Fibroblast of gingiva (primary cell): ENCODE measurements around the gene CCL17.
"Not testable (repeated sequence)": the region's sequence is repeated elsewhere in the genome, so short reads cannot be mapped to it uniquely, and the experiment has no call there.

ENCODE experiments used
- DNase-seq: peaks from one replicate; pipeline ENCODE4 v3.0.0-alpha.2; 2011; ENCODE audit warnings: low read depth

Gene CCL17

DNA sequence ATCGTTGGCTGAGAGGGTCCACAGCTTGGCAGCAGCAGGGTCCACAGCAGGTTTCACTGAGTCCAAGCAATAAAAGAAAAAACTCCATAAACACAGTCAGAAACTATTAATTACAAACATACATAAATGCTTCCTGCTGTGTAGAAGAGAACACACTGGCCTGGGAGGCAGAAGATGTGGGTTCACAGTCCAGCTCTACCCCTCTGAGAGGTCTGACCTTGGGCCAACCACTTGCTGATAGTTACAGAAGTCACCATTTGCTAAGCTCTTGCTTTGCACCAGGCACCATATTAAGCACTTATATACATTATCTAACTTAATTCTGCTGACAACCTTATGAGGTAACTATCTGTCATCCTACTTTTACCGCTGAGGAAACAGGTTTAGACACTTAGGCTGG, 27.9 kb downstream of the CCL17 start:
- no peak for DNase-seq

DNA sequence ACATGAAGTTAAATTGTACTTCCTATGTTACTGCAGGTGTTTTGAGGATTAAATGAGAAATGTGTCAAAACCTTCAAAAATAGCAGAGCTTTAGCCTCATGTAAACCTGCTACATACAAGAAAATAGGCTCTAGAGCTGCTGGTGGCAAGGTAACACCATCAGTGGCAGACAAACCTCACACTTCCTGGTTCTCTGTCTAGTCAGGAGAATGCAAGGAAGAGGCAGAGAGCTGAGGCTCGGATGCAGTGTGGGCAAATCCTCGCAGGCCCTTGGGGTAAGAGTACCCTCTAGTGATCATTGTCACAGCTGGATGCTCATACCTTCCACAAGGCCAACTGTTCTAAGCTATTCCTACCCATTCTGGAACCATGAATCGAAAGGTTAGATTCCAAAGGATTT, 28.4 kb downstream of the CCL17 start:
- DNase-seq: no peak

DNA sequence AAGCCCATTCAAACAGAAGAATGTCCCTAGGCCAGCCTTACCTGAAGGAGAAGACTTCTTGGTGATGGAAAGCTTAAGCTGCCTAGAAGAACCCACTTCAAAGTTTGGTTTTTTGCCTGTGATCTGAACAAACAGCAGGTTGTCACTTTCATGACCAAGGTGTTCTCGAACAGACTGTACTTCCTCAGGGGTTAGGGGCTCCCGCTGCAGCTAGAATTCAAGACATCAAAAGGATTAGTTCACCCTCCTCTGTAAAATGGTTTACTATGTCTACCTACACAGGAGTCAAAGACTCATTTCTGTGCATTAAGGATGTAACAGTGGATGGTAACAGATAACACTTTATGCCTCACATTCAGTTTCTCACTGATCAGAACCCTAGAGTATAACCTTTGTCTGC, 29.4 kb downstream of the CCL17 start:
- DNase-seq: no peak

GRCh38 chr16:57435838-57436237, 31.3 kb downstream of the CCL17 start:
- no peak for DNase-seq

GRCh38 chr16:57439947-57440346, 35.4 kb downstream of the CCL17 start:
- not testable (repeated sequence) for DNase-seq

DNA sequence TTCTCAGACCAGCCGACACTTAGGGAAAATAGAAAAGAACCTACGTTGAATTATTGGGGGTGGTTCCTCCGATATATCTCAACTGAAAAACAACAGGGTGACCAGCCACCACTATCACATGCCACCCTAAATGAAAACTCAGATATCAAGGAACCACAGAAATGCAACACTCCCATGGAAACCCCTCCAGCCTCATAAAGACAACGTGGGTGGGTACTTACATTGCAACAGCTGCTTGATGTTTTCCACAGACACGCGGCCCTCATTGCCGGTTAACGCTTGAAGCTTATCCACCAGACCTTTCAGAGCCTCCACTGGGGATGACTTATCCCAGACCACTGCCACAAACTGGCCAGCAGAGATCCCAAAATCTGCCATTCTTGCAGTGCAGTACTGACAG, 36.0 kb downstream of the CCL17 start:
- not testable (repeated sequence) for DNase-seq

DNA sequence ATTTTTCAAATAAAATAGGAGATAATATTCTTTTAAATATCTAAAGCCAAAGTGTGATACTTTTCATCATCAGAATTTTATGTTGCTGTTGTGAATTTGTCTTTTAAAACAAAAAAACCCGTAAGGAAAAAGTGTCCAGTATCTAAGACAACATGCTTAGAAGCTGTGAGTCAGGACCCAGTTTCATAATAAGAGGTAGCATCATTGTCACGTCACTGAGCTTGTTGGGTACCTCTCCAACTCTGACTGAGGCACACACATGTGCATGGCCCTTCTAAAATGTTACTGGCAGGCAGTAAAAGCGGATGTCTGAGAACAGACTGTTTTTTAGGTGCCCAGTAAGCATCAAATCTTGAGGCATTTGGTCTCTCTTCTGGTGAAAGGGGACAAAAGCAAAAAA, 40.1 kb downstream of the CCL17 start:
- peak; percentile 60 for DNase-seq

DNA sequence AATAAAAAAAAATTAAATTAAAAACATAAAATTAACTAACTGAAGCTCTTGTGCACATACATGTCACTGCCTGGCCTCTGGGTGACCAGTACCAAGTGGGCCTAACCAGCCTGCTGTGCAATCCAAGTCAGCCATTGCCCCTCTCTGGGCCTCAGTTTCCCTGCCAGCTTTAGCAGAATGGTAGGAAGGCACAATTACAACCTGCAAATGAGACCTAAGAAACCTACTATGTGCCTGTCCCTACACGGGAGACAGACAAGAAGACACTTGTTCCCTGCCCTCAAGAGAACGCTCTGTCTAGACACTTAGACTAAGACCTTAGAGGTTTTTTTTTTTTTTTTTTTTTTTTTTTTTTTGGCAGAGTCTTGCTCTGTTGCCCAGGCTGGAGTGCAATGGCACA, 40.9 kb downstream of the CCL17 start:
- no peak for DNase-seq

GRCh38 chr16:57446531-57447185, 42.1 kb downstream of the CCL17 start:
- peak; percentile 27 for DNase-seq

DNA sequence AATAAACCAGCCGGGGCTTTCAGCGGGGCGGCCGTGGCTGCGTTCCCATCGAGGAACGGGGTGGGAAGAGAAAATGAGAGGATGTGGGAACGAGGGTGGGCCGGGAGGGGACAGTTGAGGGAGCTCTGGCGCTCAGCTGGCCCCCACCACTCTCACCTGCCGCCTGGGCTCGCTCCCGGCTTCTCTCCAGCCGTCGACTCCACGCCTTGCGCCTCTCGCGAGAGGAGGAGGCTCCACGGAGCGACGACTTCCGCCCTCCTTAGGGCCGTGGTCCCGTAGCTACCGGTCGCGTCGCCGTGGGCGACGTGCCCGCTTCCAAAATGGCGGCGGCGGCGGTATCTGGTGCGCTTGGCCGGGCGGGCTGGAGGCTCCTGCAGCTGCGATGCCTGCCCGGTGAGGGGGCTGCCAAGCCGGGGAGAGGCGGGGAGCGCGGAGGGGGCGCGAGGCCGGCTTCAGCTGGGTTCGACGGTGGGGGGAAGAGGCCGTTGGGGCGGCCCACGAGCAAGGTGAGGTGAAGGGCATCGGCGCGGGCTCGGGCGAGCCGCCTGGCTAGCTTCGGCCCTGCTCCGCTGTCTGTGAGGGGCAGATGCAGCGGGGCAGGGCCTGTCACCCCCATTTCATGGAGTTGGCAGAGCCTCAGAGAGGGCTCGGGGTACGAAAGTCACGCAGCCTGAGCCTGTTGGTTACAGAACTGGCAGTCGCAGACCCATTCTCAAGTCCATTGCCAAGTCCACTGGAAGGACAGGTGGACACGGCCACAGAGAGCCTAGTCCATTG, 42.8 kb downstream of the CCL17 start, which contains the start of the genes CIAPIN1 and COQ9:
TSS of gene CIAPIN1 (minus strand) at position 200 of the 777 bp plus-strand sequence. CDS start 6,457 bp downstream, outside the sequence.
TSS of gene COQ9 (plus strand) at position 294 of the 777 bp plus-strand sequence. CDS start at position 321, 27 bp downstream.
- DNase-seq: peak; percentile 91

DNA sequence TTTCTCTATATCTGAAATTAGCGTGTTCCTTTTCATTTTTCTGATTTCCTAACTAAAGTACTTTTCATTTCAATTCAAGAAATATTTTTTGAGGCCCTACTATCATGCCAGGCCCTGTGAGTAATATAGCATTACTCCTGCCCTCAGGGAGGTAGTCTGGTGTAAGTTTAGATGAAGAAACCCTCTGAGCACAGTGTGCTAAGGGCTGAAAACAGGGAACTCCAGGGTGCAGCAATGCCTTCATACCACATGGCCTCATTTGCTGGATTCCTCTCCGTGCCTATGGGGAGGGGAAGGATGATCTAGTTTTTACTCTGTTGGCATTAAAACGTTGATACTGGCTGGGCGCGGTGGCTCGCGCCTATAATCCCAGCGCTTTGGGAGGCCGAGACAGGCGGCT, 47.5 kb downstream of the CCL17 start:
- peak; percentile 6 for DNase-seq

GRCh38 chr16:57462209-57462977, 57.8 kb downstream of the CCL17 start, which contains the start of gene POLR2C:
Gene POLR2C, plus strand, starts transcription at chr16:57462679. Its CDS starts 46 bp downstream, at chr16:57462725.
- DNase-seq: peak; percentile 84

DNA sequence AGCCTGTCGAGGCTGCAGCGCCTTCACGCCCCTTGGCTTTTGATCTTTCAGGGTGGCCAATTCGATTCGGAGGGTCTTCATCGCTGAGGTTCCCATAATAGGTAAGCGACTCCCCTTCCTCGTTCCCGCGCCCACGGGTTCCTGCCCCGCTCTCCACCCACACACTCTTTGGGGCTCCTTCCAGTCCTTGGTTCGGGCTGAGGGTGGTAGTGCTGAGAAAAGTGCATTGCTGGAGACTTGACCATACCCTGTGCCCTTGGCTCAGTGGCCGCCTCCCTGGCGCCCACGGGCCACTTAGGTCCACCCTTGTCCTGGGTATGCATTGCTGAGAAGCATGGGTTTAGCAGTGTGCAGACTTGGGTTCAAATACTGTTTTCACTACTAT, 58.4 kb downstream of the CCL17 start:
- no peak for DNase-seq

GRCh38 chr16:57464523-57464922, 60.0 kb downstream of the CCL17 start:
- no peak for DNase-seq
